T1000 (cell line): ENCODE measurements around the gene LGALS3.

Experiments
- DNase-seq: peaks from one replicate; lab custom pipeline; 2025; ENCODE audit warnings: mixed read lengths; lab: John Stamatoyannopoulos, UW

The LGALS3 gene

DNA sequence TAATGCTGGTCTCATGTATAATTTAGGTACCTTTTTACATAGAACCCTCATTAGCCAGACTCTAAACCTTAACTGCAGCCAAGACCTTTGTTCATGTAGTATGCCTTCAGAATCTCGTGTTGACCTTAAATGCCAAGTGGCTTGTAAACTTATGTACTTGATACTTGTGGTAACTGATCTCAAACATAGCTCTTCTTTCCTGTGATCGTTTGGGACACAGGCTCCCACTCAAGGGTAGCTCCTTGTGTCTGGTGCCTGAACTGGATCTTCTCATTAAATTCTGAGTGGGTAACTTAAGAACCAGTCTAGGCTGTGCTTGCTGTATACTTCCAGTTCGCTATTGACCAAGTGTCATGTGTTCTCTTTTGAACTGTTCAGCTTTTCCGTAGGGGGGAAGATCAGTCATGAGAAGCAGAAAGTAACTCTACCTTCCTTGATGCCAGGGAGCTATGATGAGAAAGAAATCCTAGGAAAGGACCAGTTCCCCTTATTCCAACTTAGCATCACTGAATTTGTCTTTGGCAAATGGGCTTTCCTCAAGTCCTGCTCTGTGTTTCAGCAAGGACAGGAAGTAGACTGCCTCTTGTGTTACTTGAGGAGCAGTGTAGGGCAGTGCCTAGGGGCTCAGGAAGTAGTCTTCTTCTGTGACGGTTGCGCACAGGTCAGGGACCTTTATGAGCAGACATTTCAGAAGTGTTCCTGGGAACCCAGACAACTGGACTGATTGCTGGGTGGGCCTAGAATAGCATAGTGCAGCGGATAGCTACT is 2.5 kb downstream of the LGALS3 start:
- no peak for DNase-seq

DNA sequence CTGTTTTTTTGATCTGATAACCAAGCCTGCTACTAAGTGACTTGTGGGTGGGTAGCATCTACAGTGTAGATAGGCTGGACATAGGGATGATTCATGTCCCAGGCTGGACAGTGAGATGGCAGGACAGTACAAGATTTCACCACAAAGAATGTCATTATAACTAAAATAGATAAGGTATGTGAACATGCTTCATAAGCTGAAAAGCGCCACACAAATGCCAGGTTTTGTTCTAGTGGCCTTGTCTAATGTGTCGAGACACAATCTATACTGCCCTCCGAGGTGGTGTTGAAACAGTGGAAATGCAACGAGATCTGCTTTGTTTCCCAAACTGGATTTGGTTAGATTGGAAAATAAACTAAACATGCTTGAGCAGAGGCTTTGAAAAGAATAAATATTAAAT is 4.4 kb downstream of the LGALS3 start:
- no peak for DNase-seq

DNA sequence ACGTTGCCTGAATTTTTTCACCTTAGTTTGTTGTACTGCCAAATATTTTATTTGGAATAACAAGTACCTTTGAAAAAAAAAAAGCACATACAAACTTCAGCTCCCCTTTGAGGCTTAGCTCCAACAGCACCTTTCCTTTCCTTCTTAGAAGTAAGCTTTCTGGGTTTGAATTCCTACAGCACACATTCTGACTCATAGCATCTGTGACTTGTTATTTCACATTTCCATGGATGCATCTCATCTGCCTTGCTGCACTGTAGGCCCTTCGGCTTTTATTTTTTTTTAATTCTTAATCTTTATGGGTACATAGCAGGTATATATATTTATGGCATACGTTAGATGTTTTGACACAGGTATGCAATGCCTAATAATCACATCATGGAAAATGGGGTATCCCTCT is 7.2 kb downstream of the LGALS3 start:
- no peak for DNase-seq

DNA sequence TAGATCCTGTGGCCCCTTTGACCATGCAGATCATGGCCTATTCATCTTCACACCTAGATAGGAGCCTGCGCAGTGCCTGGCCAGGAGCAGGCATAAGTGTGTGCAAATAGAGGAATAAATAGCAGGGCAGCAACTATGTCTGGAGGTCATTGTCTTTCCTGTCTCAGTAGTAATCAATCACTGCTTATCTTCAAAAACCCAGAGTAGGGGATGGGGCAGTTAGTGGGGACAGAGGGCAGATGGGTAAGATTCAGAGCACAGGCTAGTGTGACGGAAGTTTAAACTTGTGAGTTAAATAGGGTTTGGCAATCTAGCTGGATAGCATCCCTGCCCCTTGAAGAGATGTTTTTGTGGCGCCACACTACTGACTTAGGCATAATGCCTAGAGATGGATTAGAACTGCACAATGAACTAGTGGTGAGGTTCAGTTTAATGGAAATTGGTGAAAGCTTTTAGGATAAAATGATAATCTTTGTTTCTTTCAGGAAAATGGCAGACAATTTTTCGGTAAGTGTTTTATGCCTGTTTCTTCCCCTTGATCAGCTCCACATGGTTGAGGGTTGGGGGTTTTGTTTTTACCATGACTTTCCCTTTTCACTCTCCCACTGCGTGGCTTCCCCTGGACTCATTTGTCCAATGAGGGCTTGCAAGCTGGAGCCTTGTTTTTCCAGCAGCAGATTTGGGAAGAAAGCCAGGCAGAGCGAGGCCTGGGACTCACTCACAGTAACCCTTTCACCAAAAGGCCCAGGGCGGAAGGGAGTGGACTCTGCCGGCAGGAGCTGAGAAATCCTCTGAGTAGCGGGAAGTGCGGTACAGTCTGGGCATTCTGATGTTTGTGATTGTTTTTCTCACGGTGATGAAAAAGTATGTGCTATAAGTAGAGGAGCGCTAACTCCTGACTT is 8.1 kb downstream of the LGALS3 start:
- DNase-seq = no peak

DNA sequence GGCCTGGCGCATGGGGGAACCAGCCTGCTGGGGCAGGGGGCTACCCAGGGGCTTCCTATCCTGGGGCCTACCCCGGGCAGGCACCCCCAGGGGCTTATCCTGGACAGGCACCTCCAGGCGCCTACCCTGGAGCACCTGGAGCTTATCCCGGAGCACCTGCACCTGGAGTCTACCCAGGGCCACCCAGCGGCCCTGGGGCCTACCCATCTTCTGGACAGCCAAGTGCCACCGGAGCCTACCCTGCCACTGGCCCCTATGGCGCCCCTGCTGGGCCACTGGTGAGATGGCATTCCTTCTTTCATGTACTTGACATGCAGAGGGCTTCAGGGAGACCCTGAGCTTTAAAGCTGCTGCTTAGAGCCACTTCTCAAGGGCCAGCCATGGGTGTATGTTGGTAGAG is 9.0 kb downstream of the LGALS3 start:
- no peak for DNase-seq

DNA sequence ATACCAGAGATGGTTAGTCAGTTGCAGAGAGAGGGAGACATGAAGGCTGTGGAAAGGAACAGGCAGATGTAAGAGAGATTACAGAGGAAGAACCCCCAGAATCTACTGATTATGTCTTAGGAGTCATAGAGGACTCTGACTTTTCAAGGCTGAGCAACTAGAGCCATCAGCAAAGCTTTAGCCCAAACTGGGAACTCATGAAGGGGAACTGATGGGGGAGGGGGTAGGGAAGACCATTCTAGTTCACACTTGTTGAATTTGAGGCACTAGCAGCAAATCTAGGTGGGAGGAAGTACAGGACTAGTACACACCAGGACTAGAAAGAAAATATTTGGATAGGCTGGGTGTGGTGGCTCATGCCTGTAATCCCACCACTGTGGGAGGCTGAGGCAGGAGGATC is 10.1 kb downstream of the LGALS3 start:
- no peak for DNase-seq

DNA sequence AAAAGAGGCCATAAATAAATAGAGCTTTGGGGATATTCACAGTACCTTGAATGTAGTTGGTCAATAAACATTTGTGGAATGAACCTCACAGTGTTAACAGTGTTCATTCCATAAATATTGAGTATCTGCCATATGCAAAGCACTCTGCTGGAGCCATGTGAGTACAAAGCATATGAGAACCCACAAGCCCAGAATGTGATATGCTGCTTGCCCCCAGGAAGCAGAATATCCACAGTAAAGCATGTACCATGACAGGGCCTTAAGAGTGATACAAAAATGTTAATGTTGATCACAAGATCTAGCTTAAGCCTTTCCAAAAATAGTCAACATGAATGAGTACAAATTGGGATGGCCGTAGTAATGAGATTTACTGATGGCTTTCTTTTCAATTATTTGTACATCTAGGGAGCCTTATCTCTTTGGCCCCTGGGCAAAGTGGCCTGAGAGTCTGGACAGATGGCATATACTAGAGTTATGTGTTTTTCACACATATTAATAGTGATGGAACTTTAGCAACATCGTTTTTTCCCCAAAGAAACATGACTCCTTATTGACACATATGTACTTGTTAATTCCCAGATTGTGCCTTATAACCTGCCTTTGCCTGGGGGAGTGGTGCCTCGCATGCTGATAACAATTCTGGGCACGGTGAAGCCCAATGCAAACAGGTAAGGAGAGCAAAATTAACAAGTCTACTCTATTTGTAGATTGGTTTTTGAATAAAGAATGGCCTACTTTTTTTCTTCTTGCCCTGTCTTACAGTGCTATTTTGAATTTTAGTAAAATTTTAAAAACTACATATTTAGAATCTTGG is 10.9 kb downstream of the LGALS3 start:
- DNase-seq = no peak

DNA sequence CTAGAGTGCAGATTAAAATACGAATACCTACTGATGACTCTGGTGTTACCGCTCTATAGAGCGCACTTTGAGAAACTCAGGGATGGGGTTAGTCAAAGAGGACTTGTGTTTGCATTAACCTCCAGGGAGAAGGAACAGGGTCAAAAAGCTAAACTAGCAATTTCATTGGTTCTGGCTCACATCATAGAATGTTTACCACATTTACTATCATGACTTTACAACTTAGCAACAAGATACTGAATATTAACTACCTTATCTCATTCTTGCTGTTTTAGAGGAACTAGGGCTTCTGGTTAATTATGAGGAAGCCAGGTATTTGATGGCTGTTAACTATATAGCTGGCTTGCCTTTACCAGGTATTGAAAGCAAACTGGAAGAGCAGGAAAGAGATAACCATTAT is 12.8 kb downstream of the LGALS3 start:
- DNase-seq = no peak

DNA sequence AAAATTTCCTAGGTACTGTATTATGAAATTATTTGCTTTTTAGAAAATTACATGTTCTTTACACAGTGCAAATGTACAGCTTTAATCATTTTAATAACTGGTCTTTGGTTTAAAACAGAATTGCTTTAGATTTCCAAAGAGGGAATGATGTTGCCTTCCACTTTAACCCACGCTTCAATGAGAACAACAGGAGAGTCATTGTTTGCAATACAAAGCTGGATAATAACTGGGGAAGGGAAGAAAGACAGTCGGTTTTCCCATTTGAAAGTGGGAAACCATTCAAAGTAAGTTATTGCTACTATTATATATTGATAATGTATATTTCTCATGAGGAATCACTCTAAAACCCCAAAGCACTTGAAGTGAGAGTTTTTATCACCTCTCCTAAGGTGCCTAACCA is 13.4 kb downstream of the LGALS3 start:
- DNase-seq = no peak

DNA sequence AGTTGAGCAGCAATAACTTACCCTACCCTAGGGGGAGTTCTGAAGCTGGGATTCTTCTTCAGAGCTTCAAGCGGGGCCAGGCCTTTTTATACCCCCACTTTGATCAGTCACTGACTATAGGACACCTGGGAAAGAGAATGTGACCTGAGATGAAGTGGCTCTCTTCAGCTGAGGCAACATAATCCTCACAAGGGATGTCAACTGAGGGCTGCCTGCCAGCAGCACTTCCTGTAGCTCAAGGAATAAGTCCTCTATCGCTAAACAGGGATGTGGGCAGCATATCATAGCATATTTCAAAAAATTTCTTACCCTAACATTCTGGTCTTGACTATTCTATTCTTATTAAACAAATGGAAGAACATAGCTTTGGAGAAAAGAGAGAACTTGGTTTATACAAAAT is 17.4 kb downstream of the LGALS3 start:
- DNase-seq = no peak

DNA sequence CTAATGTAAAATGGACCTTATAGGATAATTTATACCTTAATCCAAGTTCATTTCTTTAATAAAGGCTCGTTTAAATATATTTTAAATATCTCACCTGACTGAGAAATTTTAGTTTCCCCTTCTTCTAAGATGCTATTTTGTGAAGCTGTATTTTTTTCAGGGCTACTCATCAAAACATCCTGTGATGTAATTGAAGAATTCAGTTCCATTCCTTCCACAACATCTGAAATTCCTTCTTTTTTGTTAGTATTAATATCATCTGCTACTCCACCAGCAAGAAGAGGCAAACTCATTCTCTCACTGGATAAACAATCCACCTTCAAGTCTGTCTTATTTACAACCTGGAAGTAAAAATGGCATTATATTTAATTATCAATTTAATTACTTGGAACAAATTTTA is 22.5 kb downstream of the LGALS3 start:
- no peak for DNase-seq

DNA sequence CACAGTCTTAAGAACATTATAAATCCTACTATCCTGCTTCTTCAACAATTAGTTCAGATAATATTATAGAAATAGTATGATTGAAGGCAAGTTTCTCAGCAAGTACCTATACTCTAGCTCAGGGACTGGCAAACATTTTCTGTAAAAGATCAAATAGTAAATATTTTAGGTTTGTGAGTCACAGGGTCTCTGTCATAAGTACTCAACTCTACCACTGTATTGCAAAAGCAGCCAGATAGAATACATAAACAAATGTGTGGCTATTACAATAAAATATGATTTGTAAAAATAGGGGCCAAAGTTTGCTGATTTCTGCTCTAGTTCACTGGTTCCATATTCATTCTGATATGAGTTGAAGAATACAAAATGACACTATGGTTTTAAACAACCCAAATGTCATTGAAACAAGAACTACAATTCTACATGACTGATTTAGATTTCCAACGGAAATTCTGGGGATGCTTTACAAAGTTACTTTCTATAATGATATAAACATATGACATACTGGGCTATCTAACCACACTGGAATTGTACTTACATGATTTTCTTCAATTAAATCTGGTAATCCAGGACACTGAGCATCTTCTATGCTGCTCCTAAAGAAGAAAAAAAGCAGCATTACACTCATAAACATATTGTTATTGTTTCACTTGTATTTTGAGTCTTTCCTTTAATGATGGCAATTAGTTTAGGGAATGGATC is 23.2 kb downstream of the LGALS3 start:
- no peak for DNase-seq

DNA sequence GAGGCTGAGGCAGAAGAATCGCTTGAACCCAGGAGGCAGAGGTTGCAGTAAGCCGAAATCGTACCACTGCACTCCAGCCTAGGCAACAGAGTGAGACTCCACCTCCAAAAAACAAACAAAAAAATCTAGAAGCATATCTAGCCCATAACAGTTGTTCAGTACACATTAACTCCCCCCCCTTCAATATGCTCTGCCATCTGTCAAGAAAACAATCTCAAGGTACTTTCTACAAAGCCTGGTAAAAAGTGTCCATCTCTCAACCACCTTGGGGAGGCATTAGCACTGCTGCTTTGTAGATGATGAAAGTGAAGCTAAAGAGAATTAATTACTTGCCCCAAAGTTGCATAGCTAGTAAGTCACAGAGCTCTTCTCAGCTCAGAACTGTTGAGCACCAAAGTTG is 24.9 kb downstream of the LGALS3 start:
- DNase-seq = no peak

DNA sequence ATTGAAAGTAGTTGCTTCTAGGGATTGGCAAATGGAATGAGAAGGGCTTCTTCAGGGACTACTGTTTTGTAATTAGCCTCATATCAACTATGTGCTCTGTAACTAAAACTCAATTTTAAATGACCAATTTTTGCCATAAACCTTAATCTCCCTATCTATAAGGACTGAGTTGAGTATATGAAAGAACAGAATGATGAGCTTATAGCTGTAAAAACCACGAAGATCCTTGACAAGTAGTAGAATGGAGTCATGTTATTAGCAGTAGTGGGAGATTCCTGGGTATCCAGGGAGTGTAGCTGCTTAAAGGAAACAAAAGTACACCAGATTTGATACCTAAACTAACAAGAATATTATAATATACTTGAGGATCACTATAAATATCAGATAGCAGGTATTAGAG is 28.0 kb downstream of the LGALS3 start:
- no peak for DNase-seq

DNA sequence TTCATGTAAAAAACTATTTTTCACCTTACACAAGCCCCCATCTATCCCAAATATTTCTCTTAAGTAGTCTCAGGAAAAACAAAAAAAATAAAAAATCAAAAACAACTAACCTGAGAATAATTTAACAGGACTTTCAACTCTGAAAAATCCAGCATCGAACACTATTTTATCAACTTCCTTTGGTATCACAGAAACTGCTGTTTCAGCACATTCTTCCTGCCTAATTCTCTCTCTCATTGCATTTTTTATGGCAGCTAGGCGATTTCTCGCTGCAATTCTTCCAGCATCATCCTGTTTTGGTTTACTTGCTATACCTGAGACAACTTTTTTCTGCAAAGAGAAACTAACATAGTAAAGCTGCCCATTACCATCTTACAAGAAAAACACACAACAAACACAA is 29.4 kb downstream of the LGALS3 start:
- no peak for DNase-seq

DNA sequence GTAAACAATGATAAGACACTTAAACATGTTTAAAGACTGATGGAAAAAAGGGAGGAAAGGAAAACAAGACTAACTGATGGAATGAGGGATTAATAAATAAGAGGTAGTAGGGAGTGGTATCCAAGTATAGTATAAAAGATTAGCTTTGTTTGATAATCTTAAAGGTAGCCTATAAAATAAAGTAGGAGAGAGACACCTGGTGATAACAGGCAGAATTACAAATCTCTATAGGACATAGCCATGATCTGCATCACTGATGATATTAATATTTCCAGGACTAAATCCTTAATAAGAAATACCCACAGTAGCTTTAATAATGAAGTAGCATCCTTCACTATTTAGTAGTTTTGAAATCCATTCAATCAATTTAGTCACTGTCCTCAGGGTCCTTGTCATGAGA is 31.9 kb downstream of the LGALS3 start:
- DNase-seq = no peak

DNA sequence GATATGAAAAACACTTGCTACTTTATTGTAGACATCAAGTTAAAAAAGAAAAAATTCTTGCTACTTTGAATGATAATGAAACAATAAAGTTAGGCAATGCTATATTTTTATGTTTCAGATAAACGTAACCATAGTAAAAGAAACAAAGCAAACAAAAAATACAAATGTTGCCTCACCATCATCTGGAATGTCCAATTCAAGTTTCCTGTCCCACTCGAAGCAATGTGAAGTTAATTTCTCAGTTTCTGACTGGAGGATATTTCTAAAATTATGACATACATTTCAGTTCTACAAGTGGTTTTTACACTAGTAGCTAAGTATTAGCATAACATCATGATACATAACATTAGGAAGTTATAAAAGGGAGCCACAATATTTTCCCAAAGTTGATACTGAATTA is 41.5 kb downstream of the LGALS3 start:
- DNase-seq = no peak

DNA sequence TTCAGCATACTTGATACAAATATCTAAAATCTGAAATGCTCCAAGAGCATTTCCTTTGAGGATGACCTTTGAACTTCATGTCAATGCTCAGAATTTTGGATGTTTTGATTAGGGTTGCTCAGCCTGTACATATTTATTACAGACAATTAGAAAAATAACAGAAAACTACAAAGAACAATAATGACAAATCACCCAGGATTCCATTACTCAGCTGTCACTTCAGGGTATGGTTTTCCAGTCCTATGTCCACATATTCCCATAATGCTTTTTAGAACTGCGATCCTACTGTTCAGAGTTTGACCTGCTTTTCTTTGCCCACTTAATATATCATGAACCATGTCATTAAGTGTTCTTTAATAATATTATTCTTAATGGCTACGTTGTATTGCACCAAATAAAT is 51.0 kb downstream of the LGALS3 start:
- no peak for DNase-seq

DNA sequence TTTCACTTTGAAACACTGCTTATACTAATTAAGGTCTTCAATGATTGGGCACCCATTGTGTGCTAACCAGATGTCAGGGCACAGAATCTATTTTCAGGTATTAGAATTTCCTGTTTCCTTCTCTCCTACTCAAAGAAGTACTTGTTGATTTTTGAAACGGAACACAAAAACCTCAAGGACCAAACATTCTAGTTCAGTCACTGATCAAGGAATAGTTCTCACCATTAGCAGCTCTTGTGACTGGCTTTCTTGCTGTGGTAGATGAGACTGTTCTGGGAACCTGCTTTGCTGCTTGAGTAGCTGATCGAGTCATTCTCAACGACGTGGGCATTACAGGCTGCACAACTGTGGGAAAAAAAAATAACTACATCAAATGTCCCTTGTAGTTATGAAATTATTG is 51.4 kb downstream of the LGALS3 start:
- DNase-seq = no peak

DNA sequence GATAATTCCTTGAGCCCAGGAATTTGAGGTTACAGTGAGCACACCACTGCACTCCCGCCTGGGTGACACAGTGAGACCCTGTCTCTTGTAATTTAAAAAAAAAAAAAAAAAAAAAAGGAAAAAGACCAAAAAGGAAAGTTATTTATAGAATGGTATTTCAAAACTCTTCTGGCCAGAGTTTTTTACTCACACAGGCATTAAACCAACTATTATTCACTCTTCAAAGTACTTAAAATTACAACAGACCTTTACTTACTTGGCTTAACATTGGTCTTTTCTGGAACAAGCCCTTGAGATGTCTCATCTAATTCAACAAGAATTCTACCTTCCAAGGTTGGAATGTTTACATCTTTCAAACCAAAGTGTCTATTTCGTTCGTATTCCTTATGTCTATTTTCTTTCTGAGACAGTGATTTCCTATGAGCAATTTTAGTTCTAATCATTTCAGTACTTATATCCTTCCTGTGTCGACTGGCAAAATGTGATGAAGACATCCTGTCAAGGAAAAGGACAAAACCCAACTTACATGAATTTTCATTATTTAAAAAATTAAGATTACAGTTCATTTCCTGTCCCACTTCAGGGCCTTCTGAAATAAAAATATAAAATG is 59.7 kb downstream of the LGALS3 start:
- DNase-seq = no peak

DNA sequence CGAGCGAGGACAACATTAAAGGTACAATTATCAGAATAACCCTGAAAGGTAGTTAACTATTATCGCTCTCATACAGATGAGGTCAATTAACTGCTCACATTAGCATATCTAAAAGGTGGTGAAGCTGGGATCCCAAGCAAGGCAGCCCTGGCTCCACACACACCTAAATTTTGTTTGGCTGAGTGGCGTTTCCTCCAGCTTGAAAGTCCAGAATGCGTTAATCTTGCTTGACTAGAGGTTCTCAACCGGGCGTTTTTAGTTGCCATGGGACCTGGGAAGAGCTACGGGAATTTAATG is 61.8 kb downstream of the LGALS3 start:
- DNase-seq = no peak
